ENCODE measurements around the gene HSD17B14. TPM values are rescaled to one million over a fixed set of nuclear protein-coding genes. Genes with fewer than 3 reads are reported as not detected.
"Not testable (repeated sequence)": the region's sequence is repeated elsewhere in the genome, so short reads cannot be mapped to it uniquely, and the experiment has no call there.

Gene HSD17B14
- total RNA-seq (ENCODE audit: unreplicated experiment), result 65.6 TPM
- long read RNA-seq, transcript HSD17B14-201 (9 exons, 1,238 nt), result major isoform, 27 of 34 reads
- long read RNA-seq, partial matches to known transcripts, result 6 of 34 reads
- long read RNA-seq, other reads (novel, unspliced or antisense), result 1 of 34 reads

DNA sequence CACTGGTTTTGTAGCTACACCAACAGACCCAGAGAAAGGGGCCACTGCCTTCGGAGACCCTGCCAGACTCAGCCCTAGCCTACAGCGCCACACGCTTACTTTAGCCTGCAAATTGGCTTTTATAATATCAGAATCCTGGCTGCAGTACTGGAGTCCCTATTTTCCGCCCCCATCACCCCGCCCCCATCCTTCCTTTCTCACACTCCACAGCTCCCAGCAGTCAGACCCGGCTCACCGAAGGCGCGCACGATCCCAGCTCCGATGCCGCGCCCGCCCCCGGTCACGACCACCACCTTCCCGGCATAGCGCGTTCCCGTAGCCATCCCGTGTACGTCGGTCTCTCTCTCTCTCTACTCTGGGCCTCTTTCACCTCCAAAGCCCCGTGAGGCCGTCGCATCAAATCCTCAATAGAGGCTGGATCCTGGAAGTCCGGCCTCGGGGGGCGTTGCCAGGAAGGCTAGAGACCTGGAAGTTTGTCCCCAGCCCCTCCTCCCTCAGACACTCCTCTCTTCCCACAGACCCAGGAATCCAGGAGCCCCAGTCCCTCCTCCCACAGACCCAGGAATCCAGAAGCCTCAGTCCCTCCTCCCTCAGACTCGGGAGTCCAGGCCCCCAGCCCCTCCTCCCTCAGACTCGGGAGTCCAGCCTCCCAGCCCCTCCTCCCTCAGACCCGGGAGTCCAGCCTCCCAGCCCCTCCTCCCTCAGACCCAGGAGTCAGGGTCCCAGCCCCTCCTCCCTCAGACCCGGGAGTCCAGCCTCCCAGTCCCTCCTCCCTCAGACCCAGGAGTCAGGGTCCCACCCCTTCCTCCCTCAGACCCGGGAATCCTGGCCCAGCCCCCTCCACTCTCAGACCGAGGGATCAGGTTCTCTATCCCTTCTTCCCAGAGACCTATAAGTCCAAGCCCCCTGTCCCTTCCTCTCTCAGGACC is at the start of gene HSD17B14:
Gene HSD17B14, minus strand, starts transcription at position 403 of the 929 bp plus-strand sequence. Its CDS starts 80 bp downstream, at position 323.
- Mint-ChIP-seq H3K27ac (ENCODE audit: unreplicated experiment) (peak within 1 kb of the TSS; percentile 97), H3K4me1 (ENCODE audit: unreplicated experiment) (peaks cover 27% of the 10 kb centered on the region), H3K36me3 (ENCODE audit: low read depth, unreplicated experiment) (peaks cover 11% of the 10 kb centered on the region), H3K4me3 (ENCODE audit: unreplicated experiment) (peak within 1 kb of the TSS; percentile 97), H3K27me3 (ENCODE audit: unreplicated experiment) (peaks cover 6% of the 10 kb centered on the region), H3K9me3 (ENCODE audit: unreplicated experiment) (no peaks in the 10 kb centered on the region)
- TF ChIP-seq CTCF (IDR thresholded peaks at IDR 0.05; ENCODE audit: unreplicated experiment), result peak; percentile 16
- peak; percentile 59 for DNase-seq (ENCODE audit: low spot score)

- DNase-seq (ENCODE audit: low spot score), result no peak
- no peak overlapping the region for H3K27ac Mint-ChIP-seq (ENCODE audit: unreplicated experiment)
- no peaks in the 10 kb centered on the region for H3K9me3 Mint-ChIP-seq (ENCODE audit: unreplicated experiment)
- no peak for TF ChIP-seq CTCF (IDR thresholded peaks at IDR 0.05; ENCODE audit: unreplicated experiment)
- H3K4me1 Mint-ChIP-seq (ENCODE audit: unreplicated experiment), result no peaks in the 10 kb centered on the region
- H3K4me3 Mint-ChIP-seq (ENCODE audit: unreplicated experiment), result no peak overlapping the region
- H3K27me3 Mint-ChIP-seq (ENCODE audit: unreplicated experiment), result peaks cover 7% of the 10 kb centered on the region
- H3K36me3 Mint-ChIP-seq (ENCODE audit: low read depth, unreplicated experiment), result peaks cover 20% of the 10 kb centered on the region
Observed at GRCh38 chr19:48883726-48884125, 47.4 kb upstream of the HSD17B14 start.

GRCh38 chr19:48881741-48882657 is 45.7 kb upstream of the HSD17B14 start:
- Mint-ChIP-seq H3K27me3 (ENCODE audit: unreplicated experiment) (peaks cover 18% of the 10 kb centered on the region), H3K27ac (ENCODE audit: unreplicated experiment) (peak overlapping the region; percentile 37), H3K9me3 (ENCODE audit: unreplicated experiment) (no peaks in the 10 kb centered on the region), H3K36me3 (ENCODE audit: low read depth, unreplicated experiment) (peaks cover 24% of the 10 kb centered on the region), H3K4me1 (ENCODE audit: unreplicated experiment) (peaks cover 4% of the 10 kb centered on the region), H3K4me3 (ENCODE audit: unreplicated experiment) (peak overlapping the region; percentile 47)
- DNase-seq (ENCODE audit: low spot score), result no peak
- TF ChIP-seq CTCF (IDR thresholded peaks at IDR 0.05; ENCODE audit: unreplicated experiment), result no peak

DNA sequence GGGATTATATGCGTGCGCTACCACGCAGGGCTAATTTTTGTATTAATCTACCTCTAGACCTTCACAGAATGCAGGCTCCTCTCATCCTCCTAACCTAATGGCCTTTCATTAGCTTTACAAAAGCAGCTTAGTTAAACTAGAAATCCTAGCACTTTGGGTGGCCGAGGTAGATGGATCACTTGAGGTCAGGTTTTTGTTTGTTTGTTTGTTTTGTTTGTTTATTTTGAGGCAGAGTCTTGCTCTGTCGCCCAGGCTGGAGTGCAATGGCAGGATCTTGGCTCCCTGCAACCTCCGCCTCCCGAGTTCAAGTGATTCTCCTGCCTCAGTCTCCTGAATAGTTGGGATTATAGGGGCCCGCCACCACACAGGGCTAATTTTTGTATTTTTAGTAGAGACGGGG is 43.4 kb upstream of the HSD17B14 start:
- DNase-seq (ENCODE audit: low spot score), result not testable (repeated sequence)
- peaks cover 24% of the 10 kb centered on the region for H3K27me3 Mint-ChIP-seq (ENCODE audit: unreplicated experiment)

DNA sequence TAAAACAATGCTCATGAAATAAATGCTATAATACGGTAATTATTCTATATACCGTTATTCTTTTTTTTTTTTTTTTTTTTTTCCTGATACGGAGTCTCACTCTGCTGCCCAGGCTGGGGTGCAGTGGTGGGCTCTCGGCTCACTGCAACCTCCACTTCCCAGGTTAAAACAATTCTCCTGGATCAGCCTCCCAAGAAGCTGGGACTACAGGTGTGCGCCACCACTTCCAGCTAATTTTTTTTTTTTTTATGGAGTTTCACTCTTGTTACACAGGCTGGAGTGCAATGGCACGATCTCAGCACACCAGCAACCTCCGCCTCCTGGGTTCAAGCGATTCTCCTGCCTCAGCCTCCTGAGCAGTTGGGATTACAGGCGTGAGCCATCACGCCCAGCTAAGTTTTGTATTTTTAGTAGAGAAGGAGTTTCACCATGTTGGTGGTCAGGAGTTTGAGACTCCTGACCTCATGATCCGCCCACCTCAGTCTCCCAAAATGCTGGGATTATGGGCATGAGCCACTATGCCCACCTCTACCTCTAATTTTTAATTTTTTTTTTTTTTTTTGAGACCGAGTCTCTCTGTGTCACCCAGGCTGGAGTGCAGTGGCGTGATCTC is 42.8 kb upstream of the HSD17B14 start:
- Mint-ChIP-seq H3K4me3 (ENCODE audit: unreplicated experiment) (no peak overlapping the region), H3K27me3 (ENCODE audit: unreplicated experiment) (peaks cover 29% of the 10 kb centered on the region), H3K4me1 (ENCODE audit: unreplicated experiment) (peaks cover 16% of the 10 kb centered on the region), H3K9me3 (ENCODE audit: unreplicated experiment) (no peaks in the 10 kb centered on the region), H3K36me3 (ENCODE audit: low read depth, unreplicated experiment) (peaks cover 45% of the 10 kb centered on the region), H3K27ac (ENCODE audit: unreplicated experiment) (no peak overlapping the region)
- DNase-seq (ENCODE audit: low spot score), result no peak
- no peak for TF ChIP-seq CTCF (IDR thresholded peaks at IDR 0.05; ENCODE audit: unreplicated experiment)

More for the DNA sequence above, 43.4 kb upstream of the HSD17B14 start:
- H3K36me3 Mint-ChIP-seq (ENCODE audit: low read depth, unreplicated experiment), result peaks cover 40% of the 10 kb centered on the region
- H3K4me1 Mint-ChIP-seq (ENCODE audit: unreplicated experiment), result peaks cover 11% of the 10 kb centered on the region
- H3K27ac Mint-ChIP-seq (ENCODE audit: unreplicated experiment); H3K9me3 Mint-ChIP-seq (ENCODE audit: unreplicated experiment); H3K4me3 Mint-ChIP-seq (ENCODE audit: unreplicated experiment): not testable (repeated sequence)

All from endothelial cell (in vitro differentiated cells).